ENCODE results near the gene PIBF1.
"Not testable (repeated sequence)": the region's sequence is repeated elsewhere in the genome, so short reads cannot be mapped to it uniquely, and the experiment has no call there.

The PIBF1 gene

GRCh38 chr13:72908416-72908815, 126.5 kb downstream of the PIBF1 start:
- no peak for DNase-seq
- H3K9me3 Mint-ChIP-seq: peaks cover 0 to 1% of the 10 kb centered on the region in 2 donors
- no peaks in the 10 kb centered on the region for H3K27me3 Mint-ChIP-seq
- no peak overlapping the region for H3K4me3 Mint-ChIP-seq
- H3K36me3 Mint-ChIP-seq: peaks cover 31 to 37% of the 10 kb centered on the region in 2 donors
- no peak overlapping the region for H3K27ac Mint-ChIP-seq
- no peak for ATAC-seq (replicated peaks)
- H3K4me1 Mint-ChIP-seq: no peaks in the 10 kb centered on the region

GRCh38 chr13:72911981-72912380, 130.0 kb downstream of the PIBF1 start:
- Mint-ChIP-seq H3K36me3 (peaks cover 36 to 38% of the 10 kb centered on the region in 2 donors), H3K27ac (no peak overlapping the region), H3K4me3 (no peak overlapping the region), H3K9me3 (peaks cover 0 to 1% of the 10 kb centered on the region in 2 donors), H3K27me3 (no peaks in the 10 kb centered on the region), H3K4me1 (peaks cover 0 to 3% of the 10 kb centered on the region in 2 donors)
- DNase-seq (no peak), ATAC-seq (replicated peaks) (no peak)

- H3K9me3 Mint-ChIP-seq: no peaks in the 10 kb centered on the region
These were observed 138.2 kb downstream of the PIBF1 start for GRCh38 chr13:72920097-72920496.

GRCh38 chr13:72931311-72931710, 149.4 kb downstream of the PIBF1 start:
- DNase-seq (no peak), ATAC-seq (replicated peaks) (no peak)
- H3K4me1 Mint-ChIP-seq: no peaks in the 10 kb centered on the region
- no peak overlapping the region for H3K27ac Mint-ChIP-seq
- no peak overlapping the region for H3K4me3 Mint-ChIP-seq
- H3K36me3 Mint-ChIP-seq: peaks cover 26 to 45% of the 10 kb centered on the region in 2 donors
- peaks cover 0 to 3% of the 10 kb centered on the region in 2 donors for H3K9me3 Mint-ChIP-seq
- H3K27me3 Mint-ChIP-seq: no peaks in the 10 kb centered on the region

More at GRCh38 chr13:72920097-72920496, 138.2 kb downstream of the PIBF1 start:
- Mint-ChIP-seq H3K36me3 (peaks cover 32 to 38% of the 10 kb centered on the region in 2 donors), H3K27ac (no peak overlapping the region), H3K4me1 (no peaks in the 10 kb centered on the region), H3K27me3 (no peaks in the 10 kb centered on the region), H3K4me3 (no peak overlapping the region)
- ATAC-seq (replicated peaks) (no peak), DNase-seq (no peak)

GRCh38 chr13:72932250-72932649, 150.3 kb downstream of the PIBF1 start:
- ATAC-seq (replicated peaks) (no peak), DNase-seq (no peak)
- no peak overlapping the region for H3K4me3 Mint-ChIP-seq
- no peak overlapping the region for H3K27ac Mint-ChIP-seq
- H3K27me3 Mint-ChIP-seq: no peaks in the 10 kb centered on the region
- H3K36me3 Mint-ChIP-seq: peaks cover 26 to 43% of the 10 kb centered on the region in 2 donors
- peaks cover 0 to 3% of the 10 kb centered on the region in 2 donors for H3K9me3 Mint-ChIP-seq
- no peaks in the 10 kb centered on the region for H3K4me1 Mint-ChIP-seq

- Mint-ChIP-seq H3K4me1 (peaks cover 2 to 15% of the 10 kb centered on the region in 2 donors), H3K9me3 (peaks cover 0 to 11% of the 10 kb centered on the region in 2 donors), H3K36me3 (peaks cover 56 to 65% of the 10 kb centered on the region in 2 donors)
- not testable (repeated sequence) for DNase-seq; H3K4me3 Mint-ChIP-seq; H3K27me3 Mint-ChIP-seq; ATAC-seq (replicated peaks); H3K27ac Mint-ChIP-seq
These were observed 164.3 kb downstream of the PIBF1 start for GRCh38 chr13:72946267-72946666.

- H3K4me1 Mint-ChIP-seq: peaks cover 2 to 9% of the 10 kb centered on the region in 2 donors
- DNase-seq (no peak), ATAC-seq (replicated peaks) (no peak)
- H3K27ac Mint-ChIP-seq: no peak overlapping the region
- H3K27me3 Mint-ChIP-seq: no peaks in the 10 kb centered on the region
- H3K9me3 Mint-ChIP-seq: peaks cover 12 to 13% of the 10 kb centered on the region in 2 donors
- no peak overlapping the region for H3K4me3 Mint-ChIP-seq
- peaks cover 58 to 72% of the 10 kb centered on the region in 2 donors for H3K36me3 Mint-ChIP-seq
These were observed 170.7 kb downstream of the PIBF1 start for GRCh38 chr13:72952529-72953141.

GRCh38 chr13:72953391-72953965, 171.5 kb downstream of the PIBF1 start:
- no peak overlapping the region for H3K27ac Mint-ChIP-seq
- H3K36me3 Mint-ChIP-seq: peaks cover 50 to 63% of the 10 kb centered on the region in 2 donors

GRCh38 chr13:72959643-72960042, 177.7 kb downstream of the PIBF1 start:
- ATAC-seq (replicated peaks): no peak
- H3K9me3 Mint-ChIP-seq: peaks cover 8 to 12% of the 10 kb centered on the region in 2 donors
- no peak overlapping the region for H3K27ac Mint-ChIP-seq
- H3K4me1 Mint-ChIP-seq: peaks cover 10 to 20% of the 10 kb centered on the region in 2 donors
- DNase-seq: no peak
- no peaks in the 10 kb centered on the region for H3K27me3 Mint-ChIP-seq
- H3K36me3 Mint-ChIP-seq: peaks cover 24 to 28% of the 10 kb centered on the region in 2 donors
- no peak overlapping the region for H3K4me3 Mint-ChIP-seq

More at GRCh38 chr13:72953391-72953965, 171.5 kb downstream of the PIBF1 start:
- DNase-seq: no peak
- no peak for ATAC-seq (replicated peaks)
- H3K27me3 Mint-ChIP-seq: no peaks in the 10 kb centered on the region
- peaks cover 9 to 12% of the 10 kb centered on the region in 2 donors for H3K9me3 Mint-ChIP-seq
- no peak overlapping the region for H3K4me3 Mint-ChIP-seq
- H3K4me1 Mint-ChIP-seq: peaks cover 0 to under 1% of the 10 kb centered on the region in 2 donors

GRCh38 chr13:72960114-72960513, 178.2 kb downstream of the PIBF1 start:
- Mint-ChIP-seq H3K4me1 (peaks cover 10 to 20% of the 10 kb centered on the region in 2 donors), H3K4me3 (no peak overlapping the region), H3K9me3 (peaks cover 8 to 12% of the 10 kb centered on the region in 2 donors), H3K36me3 (peaks cover 22 to 26% of the 10 kb centered on the region in 2 donors), H3K27me3 (no peaks in the 10 kb centered on the region), H3K27ac (no peak overlapping the region)
- DNase-seq (no peak), ATAC-seq (replicated peaks) (no peak)

GRCh38 chr13:72960541-72960940, 178.6 kb downstream of the PIBF1 start:
- no peak overlapping the region for H3K4me3 Mint-ChIP-seq
- no peak overlapping the region for H3K27ac Mint-ChIP-seq
- H3K36me3 Mint-ChIP-seq: peaks cover 21 to 26% of the 10 kb centered on the region in 2 donors
- peaks cover 8 to 12% of the 10 kb centered on the region in 2 donors for H3K9me3 Mint-ChIP-seq
- ATAC-seq (replicated peaks) (no peak), DNase-seq (no peak)
- peaks cover 12 to 20% of the 10 kb centered on the region in 2 donors for H3K4me1 Mint-ChIP-seq
- H3K27me3 Mint-ChIP-seq: no peaks in the 10 kb centered on the region

- Mint-ChIP-seq H3K9me3 (no peaks in the 10 kb centered on the region), H3K4me3 (peak overlapping the region in 1 of 2 donors; percentile 37), H3K27me3 (no peaks in the 10 kb centered on the region), H3K4me1 (peaks cover 12 to 20% of the 10 kb centered on the region in 2 donors), H3K36me3 (peaks cover 8% of the 10 kb centered on the region in 2 donors), H3K27ac (peak overlapping the region; percentile 53)
- DNase-seq (no peak), ATAC-seq (replicated peaks) (peak; percentile 96 to 98)
These were observed 181.8 kb downstream of the PIBF1 start for GRCh38 chr13:72963762-72964161.

- Mint-ChIP-seq H3K36me3 (peaks cover 13% of the 10 kb centered on the region in 2 donors), H3K4me1 (peaks cover 1 to 5% of the 10 kb centered on the region in 2 donors), H3K27ac (no peak overlapping the region), H3K27me3 (no peaks in the 10 kb centered on the region), H3K4me3 (no peak overlapping the region), H3K9me3 (no peaks in the 10 kb centered on the region)
- ATAC-seq (replicated peaks) (no peak), DNase-seq (no peak)
These were observed 188.5 kb downstream of the PIBF1 start for GRCh38 chr13:72970301-72970880.

- DNase-seq: no peak
- Mint-ChIP-seq H3K27me3 (no peaks in the 10 kb centered on the region), H3K4me1 (peaks cover 0 to 5% of the 10 kb centered on the region in 2 donors), H3K9me3 (no peaks in the 10 kb centered on the region), H3K27ac (no peak overlapping the region), H3K4me3 (no peak overlapping the region), H3K36me3 (peaks cover 16% of the 10 kb centered on the region in 2 donors)
- ATAC-seq (replicated peaks): no peak
These were observed 189.0 kb downstream of the PIBF1 start for GRCh38 chr13:72970956-72971355.
